OCI-LY3 (cell line): ENCODE results near the gene PTPN11.
"Not testable (repeated sequence)": the region's sequence is repeated elsewhere in the genome, so short reads cannot be mapped to it uniquely, and the experiment has no call there.

ENCODE experiments used
- EZH2phosphoT487 ChIP-seq: fragments of 200-600 bp; shearing (Covaris generic); IDR thresholded peaks from 2 replicates; pipeline ENCODE4 v1.6.1; 2018; ENCODE audit warnings: antibody characterized with exemption, mixed run types, low read depth
- TF ChIP-seq, protein P1 (sequence below): fragments of 200-600, 300-600 bp; sonication (generic); IDR thresholded peaks from 2 replicates; pipeline ENCODE4 v1.5.1; 2014; ENCODE audit warnings: antibody characterized with exemption, low read length, low read depth

GRCh38 chr12:112407683-112408082 lies 11.1 kb upstream of the PTPN11 start:
- TF ChIP-seq, protein P1, sequence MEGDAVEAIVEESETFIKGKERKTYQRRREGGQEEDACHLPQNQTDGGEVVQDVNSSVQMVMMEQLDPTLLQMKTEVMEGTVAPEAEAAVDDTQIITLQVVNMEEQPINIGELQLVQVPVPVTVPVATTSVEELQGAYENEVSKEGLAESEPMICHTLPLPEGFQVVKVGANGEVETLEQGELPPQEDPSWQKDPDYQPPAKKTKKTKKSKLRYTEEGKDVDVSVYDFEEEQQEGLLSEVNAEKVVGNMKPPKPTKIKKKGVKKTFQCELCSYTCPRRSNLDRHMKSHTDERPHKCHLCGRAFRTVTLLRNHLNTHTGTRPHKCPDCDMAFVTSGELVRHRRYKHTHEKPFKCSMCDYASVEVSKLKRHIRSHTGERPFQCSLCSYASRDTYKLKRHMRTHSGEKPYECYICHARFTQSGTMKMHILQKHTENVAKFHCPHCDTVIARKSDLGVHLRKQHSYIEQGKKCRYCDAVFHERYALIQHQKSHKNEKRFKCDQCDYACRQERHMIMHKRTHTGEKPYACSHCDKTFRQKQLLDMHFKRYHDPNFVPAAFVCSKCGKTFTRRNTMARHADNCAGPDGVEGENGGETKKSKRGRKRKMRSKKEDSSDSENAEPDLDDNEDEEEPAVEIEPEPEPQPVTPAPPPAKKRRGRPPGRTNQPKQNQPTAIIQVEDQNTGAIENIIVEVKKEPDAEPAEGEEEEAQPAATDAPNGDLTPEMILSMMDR, result not testable (repeated sequence)
- not testable (repeated sequence) for TF ChIP-seq EZH2phosphoT487
